OCI-LY7 (cell line): ENCODE measurements around the gene HSPA4. TPM values are rescaled to one million over a fixed set of nuclear protein-coding genes. Genes with fewer than 3 reads are reported as not detected.
"Not testable (repeated sequence)": the region's sequence is repeated elsewhere in the genome, so short reads cannot be mapped to it uniquely, and the experiment has no call there.

ENCODE experiments used
- BruUV-seq: library from RNA; stranded (reverse); fragments of 400-500 nt; replicated peaks from 2 replicates; lab custom pipeline; 2021; lab: Mats Ljungman, UMichigan
- CTCF ChIA-PET: fragments of 300-600 bp; sonication (Branson Sonifier 250); formaldehyde crosslinking; loops from one replicate; lab custom pipeline; 2022; ENCODE audit warnings: antibody characterized with exemption; ENCODE audit not compliant: unreplicated experiment; lab: Charles Lee
- POLR2A ChIA-PET: fragments of 300-600 bp; sonication (Branson Sonifier 250); formaldehyde crosslinking; loops from one replicate; lab custom pipeline; 2022; ENCODE audit warnings: antibody characterized with exemption; lab: Charles Lee
- DNase-seq: peaks from one replicate; pipeline ENCODE4 v3.0.0-alpha.2; 2015; ENCODE audit warnings: low spot score
- H2AFZ ChIP-seq: fragments of 200-600 bp; sonication (generic), shearing (Covaris generic); 2 replicates; pipeline ENCODE4 v1.6.1; 2014; ENCODE audit warnings: mild to moderate bottlenecking, antibody characterized with exemption, low read length, moderate library complexity
- H3K27ac ChIP-seq: fragments of 200-600 bp; sonication (generic); 2 replicates; pipeline ENCODE4 v1.5.1; 2014; ENCODE audit warnings: mixed run types, low read depth, mild to moderate bottlenecking, moderate library complexity, low read length, inconsistent platforms; ENCODE audit not compliant: poor library complexity, severe bottlenecking
- H3K36me3 ChIP-seq: fragments of 200-600 bp; sonication (generic); 2 replicates; pipeline ENCODE4 v1.6.1; 2014; ENCODE audit warnings: mild to moderate bottlenecking, antibody characterized with exemption, low read length, moderate library complexity, mixed read lengths; ENCODE audit not compliant: insufficient read depth
- H3K4me1 ChIP-seq: fragments of 200-600 bp; sonication (generic); 2 replicates; pipeline ENCODE4 v1.5.1; 2014; ENCODE audit warnings: mild to moderate bottlenecking, low read length; ENCODE audit not compliant: insufficient read depth, poor library complexity, severe bottlenecking
- H3K4me2 ChIP-seq: fragments of 200-600 bp; sonication (generic); 2 replicates; pipeline ENCODE4 v1.6.1; 2014; ENCODE audit warnings: mild to moderate bottlenecking, low read length
- H3K4me3 ChIP-seq: fragments of 200-600 bp; sonication (generic); 2 replicates; pipeline ENCODE4 v1.5.1; 2014; ENCODE audit warnings: mild to moderate bottlenecking, low read depth, low read length; ENCODE audit not compliant: poor library complexity, severe bottlenecking
- H3K79me2 ChIP-seq: fragments of 200-600 bp; sonication (generic); 2 replicates; pipeline ENCODE4 v1.6.1; 2016; ENCODE audit warnings: low read depth, mild to moderate bottlenecking, low read length, moderate library complexity, mixed read lengths; ENCODE audit not compliant: insufficient read depth
- H3K9me2 ChIP-seq: fragments of 200-600 bp; sonication (generic); 2 replicates; pipeline ENCODE4 v1.6.1; 2016; ENCODE audit warnings: mild to moderate bottlenecking, low read length, mixed read lengths; ENCODE audit not compliant: insufficient read depth
- H3K9me3 ChIP-seq: fragments of 200-600 bp; sonication (generic); 2 replicates; pipeline ENCODE4 v1.6.1; 2014; ENCODE audit warnings: mild to moderate bottlenecking, mixed run types, low read length, mixed read lengths
- H4K20me1 ChIP-seq: fragments of 200-600 bp; sonication (generic); 2 replicates; pipeline ENCODE4 v1.6.1; 2014; ENCODE audit warnings: mild to moderate bottlenecking, antibody characterized with exemption, low read length, moderate library complexity, mixed read lengths; ENCODE audit not compliant: insufficient read depth
- CTCF ChIP-seq: fragments of 200-600 bp; sonication (generic); conservative IDR thresholded peaks from 2 replicates; pipeline ENCODE4 v1.5.1; 2014; ENCODE audit warnings: mild to moderate bottlenecking, antibody characterized with exemption, low read length, moderate library complexity, mixed read lengths
- EZH2phosphoT487 ChIP-seq: fragments of 200-600 bp; sonication (generic); IDR thresholded peaks from 2 replicates; pipeline ENCODE4 v1.6.1; 2018; ENCODE audit warnings: low read depth, borderline replicate concordance, mild to moderate bottlenecking, mixed run types, antibody characterized with exemption, low read length, moderate library complexity, mixed read lengths
- intact Hi-C: fragments of 100-400 bp; cut with micrococcal nuclease; formaldehyde crosslinking; loops from one replicate; pipeline ENCODE4 v1.10.0; 2022; ENCODE audit not compliant: unreplicated experiment
- total RNA-seq, 2 experiments: library from RNA; depleted of rRNA in 1 of 2; stranded (reverse); fragments of >200 nt in 1 of 2; shearing (Covaris generic) in 1 of 2; gene quantifications; 2 replicates each; pipeline ENCODE4 v1.2.3, GENCODE V29; 2014 to 2022

Gene HSPA4
- total RNA-seq, 2 experiments from 2014 or later: 65.4 to 226 TPM

- Histone ChIP-seq H3K4me1 (no peaks in the 10 kb centered on the region), H4K20me1 (no peaks in the 10 kb centered on the region; the same call in 1 of the 2 replicates), H3K4me2 (no peak overlapping the region), H3K36me3 (peaks cover 94% of the 10 kb centered on the region), H3K27ac (no peak overlapping the region), H2AFZ (no peak overlapping the region), H3K9me2 (no peaks in the 10 kb centered on the region), H3K4me3 (no peak overlapping the region), H3K79me2 (peaks cover 74% of the 10 kb centered on the region), H3K9me3 (no peaks in the 10 kb centered on the region)
- intact Hi-C loops: no loop called here
- no peak for TF ChIP-seq EZH2phosphoT487
- TF ChIP-seq CTCF: no peak
- BruUV-seq: no TSS peak
- POLR2A ChIA-PET: no interaction called here
- CTCF ChIA-PET: no interaction called here
- DNase-seq: no peak
Observed at GRCh38 chr5:133083901-133084300, 32.1 kb downstream of the HSPA4 start.

GRCh38 chr5:133085171-133085570 is 33.4 kb downstream of the HSPA4 start:
- H3K9me3 ChIP-seq, H3K4me3 ChIP-seq, CTCF ChIA-PET, BruUV-seq, H3K4me2 ChIP-seq, H3K27ac ChIP-seq, intact Hi-C loops, H3K4me1 ChIP-seq, POLR2A ChIA-PET, H4K20me1 ChIP-seq, H3K9me2 ChIP-seq, DNase-seq, H2AFZ ChIP-seq: not testable (repeated sequence)
- H3K79me2 ChIP-seq: peaks cover 62% of the 10 kb centered on the region
- H3K36me3 ChIP-seq: peaks cover 95% of the 10 kb centered on the region

- no peaks in the 10 kb centered on the region for H3K4me1 ChIP-seq
- H3K79me2 ChIP-seq: peaks cover 50% of the 10 kb centered on the region
- TF ChIP-seq EZH2phosphoT487 (no peak), CTCF (no peak)
- H2AFZ ChIP-seq: no peak overlapping the region
- CTCF ChIA-PET: no interaction called here
- H3K4me3 ChIP-seq: no peak overlapping the region
- BruUV-seq: no TSS peak
- H3K9me3 ChIP-seq: no peaks in the 10 kb centered on the region
- no peak overlapping the region for H3K4me2 ChIP-seq
- intact Hi-C loops: no loop called here
- no peak overlapping the region for H3K27ac ChIP-seq
- POLR2A ChIA-PET: interaction anchor here (1.2 kb wide), 1 partner anchor 17 kb away, joined by 4 read pairs; no protein-coding TSS in a partner anchor
- no peaks in the 10 kb centered on the region for H3K9me2 ChIP-seq
- no peaks in the 10 kb centered on the region; the same call in 1 of the 2 replicates for H4K20me1 ChIP-seq
- no peak for DNase-seq
- H3K36me3 ChIP-seq: peaks cover 98% of the 10 kb centered on the region
Observed at GRCh38 chr5:133086366-133086875, 34.6 kb downstream of the HSPA4 start.
